Mesenchymal stem cell (in vitro differentiated cells and primary cell): ENCODE data around the gene REEP5.

Source experiments
- DNase-seq: peaks from one replicate; pipeline ENCODE4 v3.0.0-alpha.2; 2013
- H2AFZ ChIP-seq: one replicate; pipeline ENCODE4 v1.6.1; 2013; ENCODE audit warnings: low read depth, mild to moderate bottlenecking, control low read depth, inconsistent platforms, low read length, moderate library complexity
- H2AK5ac ChIP-seq: 2 replicates; pipeline ENCODE4 v1.6.1; 2013; ENCODE audit warnings: low read length, moderate library complexity, mild to moderate bottlenecking, inconsistent platforms; ENCODE audit not compliant: severe bottlenecking
- H2BK120ac ChIP-seq: one replicate; pipeline ENCODE4 v1.6.1; 2013; ENCODE audit warnings: low read depth, mild to moderate bottlenecking, inconsistent platforms, low read length, moderate library complexity
- H2BK12ac ChIP-seq, 2 experiments: one replicate each; pipeline ENCODE4 v1.6.1; 2013; ENCODE audit warnings: inconsistent platforms in 2 of 2, low read length in 2 of 2, mild to moderate bottlenecking in 2 of 2, moderate library complexity in 2 of 2, control low read depth in 1 of 2
- H2BK15ac ChIP-seq: one replicate; pipeline ENCODE4 v1.6.1; 2013; ENCODE audit warnings: mild to moderate bottlenecking, low read depth, inconsistent platforms; ENCODE audit not compliant: poor library complexity, severe bottlenecking
- H2BK5ac ChIP-seq: 2 replicates; pipeline ENCODE4 v1.6.1; 2013; ENCODE audit warnings: low read depth, mild to moderate bottlenecking, low read length, control low read depth, inconsistent platforms; ENCODE audit not compliant: poor library complexity, severe bottlenecking
- H3K14ac ChIP-seq, 2 experiments: one replicate each; pipeline ENCODE4 v1.6.1; 2013; ENCODE audit warnings: inconsistent platforms in 2 of 2, low read length in 2 of 2, control low read depth in 1 of 2, mild to moderate bottlenecking in 1 of 2, moderate library complexity in 1 of 2
- H3K18ac ChIP-seq, 2 experiments: one replicate each; pipeline ENCODE4 v1.6.1; 2013; ENCODE audit warnings: inconsistent platforms in 2 of 2, low read length in 2 of 2, control low read depth in 1 of 2, low read depth in 1 of 2, mild to moderate bottlenecking in 1 of 2
- H3K23ac ChIP-seq, 2 experiments: one replicate each; pipeline ENCODE4 v1.6.1; 2013; ENCODE audit warnings: inconsistent platforms in 2 of 2, low read length in 2 of 2, mild to moderate bottlenecking in 2 of 2, moderate library complexity in 2 of 2, control low read depth in 1 of 2
- H3K27ac ChIP-seq: 2 replicates; pipeline ENCODE4 v1.5.1; 2013; ENCODE audit warnings: mild to moderate bottlenecking, moderate library complexity, low read length, control low read depth, inconsistent platforms; ENCODE audit not compliant: poor library complexity, severe bottlenecking
- H3K27me3 ChIP-seq, 2 experiments: 2 replicates each; pipeline versions ENCODE4 v1.6.1 to v1.7.0; 2013; ENCODE audit warnings: low read length in 2 of 2, mild to moderate bottlenecking in 2 of 2, moderate library complexity in 2 of 2, control low read depth in 1 of 2, inconsistent platforms in 1 of 2; ENCODE audit not compliant: control insufficient read depth in 1 of 2, insufficient read depth in 1 of 2
- H3K36me3 ChIP-seq, 2 experiments: 2 replicates each; pipeline versions ENCODE4 v1.6.1 to v1.7.0; 2013; ENCODE audit warnings: low read length in 2 of 2, control low read depth in 1 of 2, inconsistent platforms in 1 of 2, low read depth in 1 of 2, mild to moderate bottlenecking in 1 of 2; ENCODE audit not compliant: insufficient read depth in 2 of 2, control insufficient read depth in 1 of 2
- H3K4ac ChIP-seq, 2 experiments: one replicate each; pipeline ENCODE4 v1.6.1; 2013; ENCODE audit warnings: inconsistent platforms in 2 of 2, low read length in 2 of 2, mild to moderate bottlenecking in 2 of 2, moderate library complexity in 2 of 2, control low read depth in 1 of 2, low read depth in 1 of 2
- H3K4me1 ChIP-seq: 2 replicates; pipeline ENCODE4 v1.6.1; 2013; ENCODE audit warnings: low read depth, low read length, control low read depth; ENCODE audit not compliant: control insufficient read depth, insufficient read depth
- H3K4me2 ChIP-seq: 2 replicates; pipeline ENCODE4 v1.6.1; 2013; ENCODE audit warnings: low read length, mild to moderate bottlenecking, inconsistent platforms; ENCODE audit not compliant: poor library complexity, severe bottlenecking
- H3K4me3 ChIP-seq, 2 experiments: 2 replicates each; pipeline versions ENCODE4 v1.5.1 to v1.7.0; 2013; ENCODE audit warnings: low read length in 2 of 2, mild to moderate bottlenecking in 2 of 2, control low read depth in 1 of 2, low read depth in 1 of 2; ENCODE audit not compliant: insufficient read depth in 1 of 2
- H3K79me1 ChIP-seq: replicated peaks from 2 replicates; pipeline ENCODE4 v1.6.1; 2013; ENCODE audit warnings: mild to moderate bottlenecking, control low read depth, low read length, inconsistent platforms; ENCODE audit not compliant: poor library complexity, severe bottlenecking
- H3K9ac ChIP-seq: 2 replicates; pipeline ENCODE4 v1.7.0; 2013; ENCODE audit warnings: mild to moderate bottlenecking, low read length, moderate library complexity
- H3K9me3 ChIP-seq: 2 replicates; pipeline ENCODE4 v1.7.0; 2013; ENCODE audit warnings: mild to moderate bottlenecking, low read length; ENCODE audit not compliant: control insufficient read depth
- H4K8ac ChIP-seq: one replicate; pipeline ENCODE4 v1.6.1; 2013; ENCODE audit warnings: inconsistent platforms, mild to moderate bottlenecking, low read length, moderate library complexity
- H4K91ac ChIP-seq: one replicate; pipeline ENCODE4 v1.6.1; 2013; ENCODE audit warnings: mild to moderate bottlenecking, low read length, inconsistent platforms
- WGBS: methylation state at CpG from one replicate; pipeline ENCODE4 v1.1.7; 2013; ENCODE audit warnings: mixed read lengths; 5-methylcytosine and 5-hydroxymethylcytosine counted together

Gene REEP5

GRCh38 chr5:112923988-112924387 lies 2.0 kb upstream of the REEP5 start:
- Histone ChIP-seq H2AFZ (no peak overlapping the region), H3K9ac (no peak overlapping the region), H2BK15ac (no peak overlapping the region), H3K27me3 (no peaks in the 10 kb centered on the region), H3K18ac (no peak overlapping the region), H3K4me3 (no peak overlapping the region), H3K79me1 (peaks cover 6% of the 10 kb centered on the region), H2AK5ac (no peak overlapping the region), H3K14ac (no peak overlapping the region), H4K8ac (no peak overlapping the region), H3K36me3 (peaks cover 6 to 13% of the 10 kb centered on the region in 2 experiments), H3K4me1 (peaks cover 8% of the 10 kb centered on the region), H2BK5ac (no peak overlapping the region), H3K27ac (no peak overlapping the region), H4K91ac (no peak overlapping the region), H3K9me3 (no peaks in the 10 kb centered on the region), H2BK120ac (no peak overlapping the region), H2BK12ac (no peak overlapping the region), H3K23ac (no peak overlapping the region), H3K4me2 (no peak overlapping the region), H3K4ac (no peak overlapping the region)
- no peak for DNase-seq
- WGBS = 100% methylated on average over 2 of the region's 6 CpGs

GRCh38 chr5:112923148-112923917 lies 1.3 kb upstream of the REEP5 start:
- no peak overlapping the region for H3K18ac ChIP-seq
- H2BK12ac ChIP-seq = no peak overlapping the region
- peaks cover 10% of the 10 kb centered on the region for H3K4me1 ChIP-seq

GRCh38 chr5:112921026-112921832 lies 798 bp downstream of the REEP5 start:
- Histone ChIP-seq H3K36me3 (peaks cover 14 to 40% of the 10 kb centered on the region in 2 experiments), H3K27ac (peak overlapping the region; percentile 93), H3K4me1 (peaks cover 16% of the 10 kb centered on the region), H3K4ac (peak overlapping the region; percentile 29 to 97), H3K18ac (peak overlapping the region; percentile 62 to 99), H3K79me1 (peaks cover 14% of the 10 kb centered on the region), H3K4me3 (peak overlapping the region; percentile 84 to 89), H2BK5ac (peak overlapping the region; percentile 87), H3K9me3 (no peaks in the 10 kb centered on the region), H4K8ac (peak overlapping the region; percentile 33), H2AFZ (peak overlapping the region; percentile 100), H3K4me2 (peak overlapping the region; percentile 7), H2BK120ac (no peak overlapping the region), H2BK12ac (peak overlapping the region; percentile 4 to 96), H4K91ac (peak overlapping the region; percentile 83), H3K23ac (peak overlapping the region in 1 of 2 experiments; percentile 98), H2BK15ac (no peak overlapping the region), H3K27me3 (no peaks in the 10 kb centered on the region), H3K9ac (peak overlapping the region; percentile 96), H2AK5ac (no peak overlapping the region), H3K14ac (peak overlapping the region in 1 of 2 experiments; percentile 97)
- under 1% methylated on average over 50 of the region's 68 CpGs for WGBS
- DNase-seq = peak; percentile 78

More at GRCh38 chr5:112923148-112923917, 1.3 kb upstream of the REEP5 start:
- Histone ChIP-seq H2BK5ac (no peak overlapping the region), H3K4ac (no peak overlapping the region), H4K91ac (no peak overlapping the region), H3K27me3 (no peaks in the 10 kb centered on the region), H2BK15ac (no peak overlapping the region), H3K4me3 (peak overlapping the region in 1 of 2 experiments; percentile 89), H3K9ac (peak overlapping the region; percentile 96), H3K9me3 (no peaks in the 10 kb centered on the region), H3K14ac (no peak overlapping the region), H2BK120ac (no peak overlapping the region), H3K36me3 (peaks cover 6 to 19% of the 10 kb centered on the region in 2 experiments), H3K79me1 (peaks cover 7% of the 10 kb centered on the region), H3K4me2 (no peak overlapping the region), H2AK5ac (no peak overlapping the region), H2AFZ (no peak overlapping the region), H3K27ac (no peak overlapping the region), H3K23ac (no peak overlapping the region), H4K8ac (no peak overlapping the region)
- 86% methylated on average over 3 of the region's 6 CpGs for whole genome bisulfite sequencing
- no peak for DNase-seq

GRCh38 chr5:112919972-112920371 lies 2.1 kb downstream of the REEP5 start:
- Histone ChIP-seq H3K9ac (peak overlapping the region; percentile 96), H3K4ac (no peak overlapping the region), H3K18ac (no peak overlapping the region), H4K8ac (no peak overlapping the region), H3K27me3 (no peaks in the 10 kb centered on the region), H3K27ac (no peak overlapping the region), H2BK15ac (no peak overlapping the region), H2AK5ac (no peak overlapping the region), H3K9me3 (no peaks in the 10 kb centered on the region), H3K4me2 (peak overlapping the region; percentile 36), H3K4me3 (peak overlapping the region in 1 of 2 experiments; percentile 89), H2BK5ac (no peak overlapping the region), H2BK120ac (no peak overlapping the region), H2BK12ac (no peak overlapping the region), H3K36me3 (peaks cover 14 to 46% of the 10 kb centered on the region in 2 experiments), H3K14ac (no peak overlapping the region), H3K79me1 (peaks cover 14% of the 10 kb centered on the region), H2AFZ (no peak overlapping the region), H3K4me1 (peaks cover 16% of the 10 kb centered on the region), H3K23ac (no peak overlapping the region), H4K91ac (no peak overlapping the region)
- 96% methylated on average over 4 of the region's 6 CpGs for WGBS
- no peak for DNase-seq
